Kidney epithelial cell (primary cell): Measurements from ENCODE around the gene SLC23A2. TPM values are rescaled to one million over a fixed set of nuclear protein-coding genes. Genes with fewer than 3 reads are reported as not detected.
"Not testable (repeated sequence)": the region's sequence is repeated elsewhere in the genome, so short reads cannot be mapped to it uniquely, and the experiment has no call there.

ENCODE experiments used
- DNase-seq: peaks from one replicate; pipeline ENCODE4 v3.0.0-alpha.2; 2010; ENCODE audit warnings: low read depth
- H3K27me3 ChIP-seq: 2 replicates; pipeline ENCODE4 v1.6.0; 2011; ENCODE audit warnings: low read length; ENCODE audit not compliant: control insufficient read depth, insufficient read depth
- H3K36me3 ChIP-seq: 2 replicates; pipeline ENCODE4 v1.5.1; 2011; ENCODE audit warnings: low read length; ENCODE audit not compliant: control insufficient read depth, insufficient read depth
- H3K4me3 ChIP-seq: 2 replicates; pipeline ENCODE4 v1.5.1; 2011; ENCODE audit warnings: low read depth, mild to moderate bottlenecking, control low read depth, low read length
- total RNA-seq: library from RNA; depleted of rRNA; stranded (reverse); fragments of >200 nt; gene quantifications from 2 replicates; pipeline ENCODE4 v1.2.3, GENCODE V29; 2015
- TF ChIP-seq, protein P1 (sequence below): IDR thresholded peaks from 2 replicates; pipeline ENCODE4 v1.5.1; 2011; ENCODE audit warnings: mild to moderate bottlenecking, moderate library complexity, low read length, control low read depth, inconsistent platforms; ENCODE audit not compliant: insufficient read depth, poor library complexity, severe bottlenecking

SLC23A2 gene
- total RNA-seq, 1 donor from 2014 or later = 21.4 TPM

DNA sequence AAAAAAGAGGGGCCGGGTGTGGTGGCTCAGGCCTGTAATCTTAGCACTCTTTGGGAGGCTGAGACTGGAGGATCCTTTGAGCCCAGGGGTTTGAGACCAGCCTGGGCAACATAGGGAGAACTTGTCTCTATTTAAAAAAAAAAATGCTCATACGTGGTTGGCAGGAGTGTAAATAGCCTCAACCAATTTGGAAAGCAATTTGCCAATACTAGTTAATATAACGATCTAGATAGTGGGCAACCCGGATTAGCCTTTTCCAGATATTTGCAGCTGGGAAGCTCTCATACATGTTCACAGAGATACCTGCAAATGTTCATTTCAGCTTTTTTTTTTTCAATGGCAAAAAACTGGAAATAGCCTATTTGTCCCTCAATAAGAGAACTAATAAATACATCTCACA, 39.0 kb upstream of the SLC23A2 start:
- H3K27me3 ChIP-seq = no peaks in the 10 kb centered on the region
- no peaks in the 10 kb centered on the region for H3K36me3 ChIP-seq
- no peak overlapping the region for H3K4me3 ChIP-seq

DNA sequence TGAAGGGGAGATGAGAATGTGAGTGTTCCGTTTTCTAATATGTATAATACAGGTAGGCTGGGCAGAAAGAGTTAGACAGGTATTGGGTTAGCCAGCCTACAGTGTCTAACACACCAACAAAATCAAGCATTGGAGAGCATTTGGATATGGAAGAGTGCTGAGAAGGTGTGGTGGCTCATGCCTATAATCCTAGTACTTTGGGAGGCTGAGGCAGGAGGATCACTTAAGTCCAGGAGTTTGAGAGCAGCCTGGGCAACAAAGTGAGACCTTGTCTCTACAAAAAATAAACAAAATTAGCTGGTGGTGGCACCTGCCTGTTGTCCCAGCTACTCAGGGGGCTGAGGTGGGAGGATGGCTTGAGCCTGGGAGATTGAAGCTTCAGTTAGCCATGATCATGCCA, 38.6 kb upstream of the SLC23A2 start:
- Histone ChIP-seq H3K27me3 (no peaks in the 10 kb centered on the region), H3K4me3 (no peak overlapping the region), H3K36me3 (no peaks in the 10 kb centered on the region)
- DNase-seq = no peak
- TF ChIP-seq, protein P1, sequence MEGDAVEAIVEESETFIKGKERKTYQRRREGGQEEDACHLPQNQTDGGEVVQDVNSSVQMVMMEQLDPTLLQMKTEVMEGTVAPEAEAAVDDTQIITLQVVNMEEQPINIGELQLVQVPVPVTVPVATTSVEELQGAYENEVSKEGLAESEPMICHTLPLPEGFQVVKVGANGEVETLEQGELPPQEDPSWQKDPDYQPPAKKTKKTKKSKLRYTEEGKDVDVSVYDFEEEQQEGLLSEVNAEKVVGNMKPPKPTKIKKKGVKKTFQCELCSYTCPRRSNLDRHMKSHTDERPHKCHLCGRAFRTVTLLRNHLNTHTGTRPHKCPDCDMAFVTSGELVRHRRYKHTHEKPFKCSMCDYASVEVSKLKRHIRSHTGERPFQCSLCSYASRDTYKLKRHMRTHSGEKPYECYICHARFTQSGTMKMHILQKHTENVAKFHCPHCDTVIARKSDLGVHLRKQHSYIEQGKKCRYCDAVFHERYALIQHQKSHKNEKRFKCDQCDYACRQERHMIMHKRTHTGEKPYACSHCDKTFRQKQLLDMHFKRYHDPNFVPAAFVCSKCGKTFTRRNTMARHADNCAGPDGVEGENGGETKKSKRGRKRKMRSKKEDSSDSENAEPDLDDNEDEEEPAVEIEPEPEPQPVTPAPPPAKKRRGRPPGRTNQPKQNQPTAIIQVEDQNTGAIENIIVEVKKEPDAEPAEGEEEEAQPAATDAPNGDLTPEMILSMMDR = no peak

More for the DNA sequence above, 39.0 kb upstream of the SLC23A2 start:
- DNase-seq = no peak
- TF ChIP-seq, protein P1 = no peak

DNA sequence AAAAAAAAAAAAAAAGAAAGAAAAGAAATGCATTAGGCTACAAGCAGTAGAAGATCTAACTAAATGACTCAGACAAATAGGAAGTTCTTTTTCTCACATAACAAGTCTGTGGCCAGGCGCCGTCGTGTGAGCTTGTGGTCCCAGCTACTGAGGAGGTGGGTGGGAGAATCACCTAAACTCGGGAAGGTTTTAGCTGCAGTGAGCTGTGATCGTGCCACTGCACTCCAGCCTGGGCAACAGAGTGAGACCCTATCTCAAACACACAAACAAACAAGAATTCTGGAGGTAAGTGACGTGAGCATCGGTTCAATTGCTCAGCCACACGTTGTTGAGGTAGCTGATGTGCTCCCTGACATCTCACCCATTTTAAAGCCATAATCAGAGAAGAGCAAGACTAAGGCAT, 37.9 kb upstream of the SLC23A2 start:
- no peak for DNase-seq
- TF ChIP-seq, protein P1 = no peak
- Histone ChIP-seq H3K36me3 (no peaks in the 10 kb centered on the region), H3K27me3 (no peaks in the 10 kb centered on the region), H3K4me3 (no peak overlapping the region)

DNA sequence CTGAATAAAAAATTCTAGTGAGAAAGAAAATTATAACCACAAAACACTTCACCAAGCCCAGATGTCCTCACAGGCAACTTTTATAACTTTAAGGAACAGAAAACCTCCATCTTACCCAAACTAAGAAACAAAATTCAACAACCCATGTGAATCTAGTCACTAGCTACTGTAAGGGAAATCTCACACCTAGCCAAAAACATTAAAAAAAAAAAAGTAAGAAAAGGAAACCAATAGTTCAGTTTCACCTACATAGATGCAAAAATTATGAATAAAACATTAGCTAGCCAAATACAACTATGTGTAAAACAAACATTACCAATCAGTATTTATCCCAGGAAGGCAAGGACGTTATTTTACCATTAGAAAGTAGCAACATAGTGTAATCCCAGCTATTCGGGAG, 35.5 kb upstream of the SLC23A2 start:
- H3K27me3 ChIP-seq = no peaks in the 10 kb centered on the region
- TF ChIP-seq, protein P1 = no peak
- no peaks in the 10 kb centered on the region for H3K36me3 ChIP-seq
- no peak for DNase-seq
- H3K4me3 ChIP-seq = no peak overlapping the region

DNA sequence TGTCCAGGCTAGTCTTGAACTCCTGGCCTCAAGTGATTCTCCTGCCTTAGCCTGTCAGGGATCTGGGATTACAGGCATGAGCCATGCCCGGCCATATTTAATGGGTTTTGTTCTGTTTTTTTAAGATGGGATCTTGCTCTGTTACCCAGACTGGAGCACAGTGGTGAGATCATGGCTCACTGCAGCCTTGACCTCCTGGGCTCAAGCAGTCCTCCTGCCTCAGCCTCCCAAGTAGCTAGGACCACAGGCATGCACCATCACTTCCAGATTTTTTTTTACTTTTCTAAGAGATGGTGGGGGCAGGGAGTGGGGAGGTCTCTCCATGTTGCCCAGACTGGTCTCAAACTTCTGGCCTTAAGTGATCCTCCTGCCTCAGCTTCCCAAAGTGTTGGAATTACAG, 34.2 kb upstream of the SLC23A2 start:
- not testable (repeated sequence) for H3K27me3 ChIP-seq, DNase-seq

DNA sequence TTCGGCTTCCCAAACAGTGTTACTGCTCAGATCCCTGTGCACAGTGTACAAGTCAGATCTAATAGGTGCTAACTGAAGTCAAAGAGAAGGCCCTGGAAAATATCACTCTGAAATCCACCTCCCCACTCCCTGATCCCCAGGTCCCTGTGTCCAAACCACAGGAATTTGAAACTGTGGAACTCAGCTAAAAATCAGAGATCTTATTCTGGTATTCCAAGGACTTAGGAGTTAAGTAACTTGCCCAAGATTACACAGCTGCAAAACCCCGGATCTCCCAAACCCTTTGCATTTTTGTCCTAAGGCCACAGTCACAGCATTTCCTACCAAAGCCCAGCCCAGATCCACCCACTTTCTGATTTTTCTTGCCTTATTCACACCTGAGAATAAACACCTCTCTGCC, 32.3 kb upstream of the SLC23A2 start:
- H3K27me3 ChIP-seq = no peaks in the 10 kb centered on the region
- no peak for DNase-seq
- no peak overlapping the region for H3K4me3 ChIP-seq
- no peaks in the 10 kb centered on the region for H3K36me3 ChIP-seq
- TF ChIP-seq, protein P1 = no peak

More for the DNA sequence above, 34.2 kb upstream of the SLC23A2 start:
- H3K36me3 ChIP-seq, H3K4me3 ChIP-seq: not testable (repeated sequence)

DNA sequence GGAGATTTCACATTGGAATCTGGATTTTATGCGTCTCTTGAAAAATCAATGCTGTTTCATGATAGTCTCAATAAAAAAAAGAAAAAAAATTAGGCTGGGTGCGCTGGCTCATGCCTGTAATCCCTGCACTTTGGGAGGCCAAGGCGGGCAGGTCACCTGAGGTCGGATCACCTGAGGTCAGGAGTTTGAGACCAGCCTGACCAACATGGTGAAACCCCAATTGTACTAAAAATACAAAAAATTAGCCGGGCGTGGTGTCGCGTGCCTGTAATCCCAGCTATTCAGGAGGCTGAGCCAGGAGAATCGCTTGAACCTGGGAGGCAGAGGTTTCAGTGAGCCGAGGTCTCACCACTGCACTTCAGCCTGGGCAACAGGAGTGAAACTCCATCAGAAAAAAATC, 30.4 kb upstream of the SLC23A2 start:
- not testable (repeated sequence) for H3K4me3 ChIP-seq, DNase-seq, H3K36me3 ChIP-seq, H3K27me3 ChIP-seq
